Natural killer cell (primary cell): ENCODE measurements around the gene HOXD13. TPM values are rescaled to one million over a fixed set of nuclear protein-coding genes. Genes with fewer than 3 reads are reported as not detected.

Source experiments
- ATAC-seq, 3 donors: fragments of 150-1000 bp in 2 of 3; fragments of 200-7000 bp in 1 of 3; cut with Tn5 transposase; 1 replicate in 1 of 3; 2 replicates in 2 of 3; pipeline ENCODE4 v1.10.0; 2021; ENCODE audit warnings: mild to moderate bottlenecking in 2 of 3, moderate library complexity in 2 of 3
- DNase-seq, 2 donors: peaks; one replicate each; pipeline versions ENCODE4 v3.0.0 to v3.0.0-alpha.2; 2013 to 2021; ENCODE audit warnings: mixed read lengths in 1 of 2
- H3K27ac ChIP-seq: one replicate; pipeline ENCODE4 v1.5.1; 2013; ENCODE audit warnings: mild to moderate bottlenecking, low read length
- H3K27me3 ChIP-seq: one replicate; pipeline ENCODE4 v1.6.1; 2013; ENCODE audit warnings: low read length; ENCODE audit not compliant: control insufficient read depth, insufficient read depth
- H3K36me3 ChIP-seq: one replicate; pipeline ENCODE4 v1.6.1; 2013; ENCODE audit warnings: low read length; ENCODE audit not compliant: control insufficient read depth, insufficient read depth
- H3K4me1 ChIP-seq: one replicate; pipeline ENCODE4 v1.6.1; 2013; ENCODE audit warnings: low read length; ENCODE audit not compliant: control insufficient read depth, insufficient read depth
- H3K4me3 ChIP-seq: one replicate; pipeline ENCODE4 v1.5.1; 2013; ENCODE audit warnings: low read length
- H3K9me3 ChIP-seq: one replicate; pipeline ENCODE4 v1.6.1; 2013; ENCODE audit warnings: low read length; ENCODE audit not compliant: control insufficient read depth, insufficient read depth
- H3K27ac Mint-ChIP-seq, 2 donors: one replicate each; pipeline ENCODE4 v1.8.0; 2022; ENCODE audit warnings: mild to moderate bottlenecking in 2 of 2, mixed read lengths in 2 of 2, moderate library complexity in 1 of 2
- H3K27me3 Mint-ChIP-seq, 2 donors: one replicate each; pipeline ENCODE4 v1.8.0; 2022; ENCODE audit warnings: low read depth in 2 of 2, mixed read lengths in 2 of 2
- H3K36me3 Mint-ChIP-seq: one replicate; pipeline ENCODE4 v1.8.0; 2022; ENCODE audit warnings: mixed read lengths
- H3K4me1 Mint-ChIP-seq, 2 donors: one replicate each; pipeline ENCODE4 v1.8.0; 2022; ENCODE audit warnings: mixed read lengths in 2 of 2
- H3K4me3 Mint-ChIP-seq: one replicate; pipeline ENCODE4 v1.8.0; 2022; ENCODE audit warnings: mild to moderate bottlenecking, moderate library complexity, mixed read lengths
- H3K9me3 Mint-ChIP-seq, 2 donors: one replicate each; pipeline ENCODE4 v1.8.0; 2022; ENCODE audit warnings: mixed read lengths in 2 of 2
- CTCF ChIP-seq: fragments of 200-600 bp; IDR thresholded peaks from one replicate; pipeline ENCODE4 v1.8.0; 2022; ENCODE audit warnings: antibody characterized with exemption
- WGBS: methylation state at CpG from one replicate; pipeline ENCODE4 v1.1.7; 2013; ENCODE audit warnings: missing lambda C conversion rate; ENCODE audit not compliant: insufficient coverage; 5-methylcytosine and 5-hydroxymethylcytosine counted together
- intact Hi-C: fragments of 100-400 bp; cut with micrococcal nuclease; formaldehyde crosslinking; loops from one replicate; pipeline ENCODE4 v1.14.2; 2022
- total RNA-seq, 4 donors: library from RNA; stranded (reverse); fragments of 120-200 nt in 1 of 4; gene quantifications; one replicate each; pipeline versions ENCODE4 v1.2.3 to v1.2.4, GENCODE V29; 2013 to 2022

Gene HOXD13
- total RNA-seq, 3 donors from 2014 or later (not counting 1 experiment from before 2014, with no cell fraction given) = not detected

GRCh38 chr2:176103194-176103593 is 10.7 kb downstream of the HOXD13 start:
- peaks cover 4% of the 10 kb centered on the region for H3K9me3 ChIP-seq
- 27% methylated on average over 4 of the region's 7 CpGs for WGBS

GRCh38 chr2:176103742-176104315 is 11.3 kb downstream of the HOXD13 start:
- peaks cover 4% of the 10 kb centered on the region for H3K9me3 ChIP-seq
- no peak for DNase-seq
- 9% methylated on average over 10 of the region's 17 CpGs for WGBS
- peaks cover 73% of the 10 kb centered on the region for H3K27me3 ChIP-seq
- Mint-ChIP-seq H3K36me3 (no peaks in the 10 kb centered on the region), H3K4me3 (no peak overlapping the region), H3K27me3 (peaks cover 68 to 73% of the 10 kb centered on the region in 2 donors), H3K4me1 (peaks cover 0 to 25% of the 10 kb centered on the region in 2 donors), H3K9me3 (no peaks in the 10 kb centered on the region), H3K27ac (no peak overlapping the region)
- TF ChIP-seq CTCF = no peak
- no peak overlapping the region for H3K27ac ChIP-seq
- H3K4me3 ChIP-seq = no peak overlapping the region
- peaks cover 3% of the 10 kb centered on the region for H3K4me1 ChIP-seq
- ATAC-seq = no peak
- no peaks in the 10 kb centered on the region for H3K36me3 ChIP-seq
- intact Hi-C loops = no loop called here

More at GRCh38 chr2:176103194-176103593, 10.7 kb downstream of the HOXD13 start:
- Mint-ChIP-seq H3K4me1 (peaks cover 0 to 22% of the 10 kb centered on the region in 2 donors), H3K9me3 (no peaks in the 10 kb centered on the region), H3K27ac (no peak overlapping the region), H3K36me3 (no peaks in the 10 kb centered on the region), H3K27me3 (peaks cover 65 to 75% of the 10 kb centered on the region in 2 donors), H3K4me3 (no peak overlapping the region)
- DNase-seq (no peak), ATAC-seq (no peak)
- peaks cover 78% of the 10 kb centered on the region for H3K27me3 ChIP-seq
- H3K27ac ChIP-seq = no peak overlapping the region
- H3K36me3 ChIP-seq = no peaks in the 10 kb centered on the region
- intact Hi-C loops = no loop called here
- peaks cover 3% of the 10 kb centered on the region for H3K4me1 ChIP-seq
- H3K4me3 ChIP-seq = no peak overlapping the region
- no peak for TF ChIP-seq CTCF

GRCh38 chr2:176104316-176105077 is 12.0 kb downstream of the HOXD13 start:
- peaks cover 4% of the 10 kb centered on the region for H3K9me3 ChIP-seq
- Mint-ChIP-seq H3K27me3 (peaks cover 75 to 77% of the 10 kb centered on the region in 2 donors), H3K27ac (no peak overlapping the region), H3K4me3 (no peak overlapping the region), H3K9me3 (no peaks in the 10 kb centered on the region), H3K4me1 (peaks cover 0 to 27% of the 10 kb centered on the region in 2 donors), H3K36me3 (peaks cover 5% of the 10 kb centered on the region)
- no peak overlapping the region for H3K27ac ChIP-seq
- 9% methylated on average over 56 of the region's 56 CpGs for WGBS
- no peak overlapping the region for H3K4me3 ChIP-seq
- H3K27me3 ChIP-seq = peaks cover 73% of the 10 kb centered on the region
- peaks cover 3% of the 10 kb centered on the region for H3K4me1 ChIP-seq
- intact Hi-C loops = no loop called here
- no peak for TF ChIP-seq CTCF
- peak in 1 of 2 donors; percentile 10 for DNase-seq
- no peak for ATAC-seq
- H3K36me3 ChIP-seq = no peaks in the 10 kb centered on the region
